GM18867 (cell line): ENCODE measurements around the gene APOA1.
"Not testable (repeated sequence)": the region's sequence is repeated elsewhere in the genome, so short reads cannot be mapped to it uniquely, and the experiment has no call there.

ENCODE experiments used
- ATAC-seq: cut with Tn5 transposase; IDR thresholded peaks from one replicate; pipeline ENCODE4 v1.9.1; 2021; ENCODE audit warnings: mild to moderate bottlenecking, moderate library complexity; ENCODE audit not compliant: unreplicated experiment

APOA1 gene

GRCh38 chr11:116835042-116835772 lies 2.2 kb downstream of the APOA1 start:
- ATAC-seq = no peak

- ATAC-seq = not testable (repeated sequence)
Observed at GRCh38 chr11:116834535-116835041, 2.8 kb downstream of the APOA1 start.

GRCh38 chr11:116833816-116834534 lies 3.4 kb downstream of the APOA1 start:
- no peak for ATAC-seq

- ATAC-seq = no peak
Observed at GRCh38 chr11:116833491-116833815, 4.0 kb downstream of the APOA1 start.

GRCh38 chr11:116832350-116833290 lies 4.8 kb downstream of the APOA1 start:
- no peak for ATAC-seq

GRCh38 chr11:116831790-116832349 lies 5.6 kb downstream of the APOA1 start:
- no peak for ATAC-seq

GRCh38 chr11:116830184-116830912 lies 7.1 kb downstream of the APOA1 start:
- ATAC-seq = no peak

GRCh38 chr11:116829525-116830183 lies 7.8 kb downstream of the APOA1 start, which contains the start of gene APOC3:
Gene APOC3 (plus strand): TSS chr11:116829907. CDS start chr11:116830583, 676 bp downstream.
- no peak for ATAC-seq

GRCh38 chr11:116828632-116829524 lies 8.5 kb downstream of the APOA1 start:
- no peak for ATAC-seq

- ATAC-seq = no peak
Observed at GRCh38 chr11:116827461-116827860, 10.0 kb downstream of the APOA1 start.

- ATAC-seq = no peak
Observed at GRCh38 chr11:116826751-116827431, 10.5 kb downstream of the APOA1 start.

GRCh38 chr11:116825854-116826750 lies 11.3 kb downstream of the APOA1 start:
- ATAC-seq = no peak

- ATAC-seq = no peak
Observed at GRCh38 chr11:116825434-116825833, 12.0 kb downstream of the APOA1 start.

GRCh38 chr11:116823031-116823843 lies 14.2 kb downstream of the APOA1 start, which contains the start of gene APOA4:
Gene APOA4 (minus strand): TSS chr11:116823304. CDS start chr11:116823191, 113 bp downstream.
- ATAC-seq = no peak

GRCh38 chr11:116822575-116822974 lies 14.8 kb downstream of the APOA1 start:
- ATAC-seq = no peak
